Measurements from ENCODE around the gene GTF2F1.
"Not testable (repeated sequence)": the region's sequence is repeated elsewhere in the genome, so short reads cannot be mapped to it uniquely, and the experiment has no call there.

The GTF2F1 gene

DNA sequence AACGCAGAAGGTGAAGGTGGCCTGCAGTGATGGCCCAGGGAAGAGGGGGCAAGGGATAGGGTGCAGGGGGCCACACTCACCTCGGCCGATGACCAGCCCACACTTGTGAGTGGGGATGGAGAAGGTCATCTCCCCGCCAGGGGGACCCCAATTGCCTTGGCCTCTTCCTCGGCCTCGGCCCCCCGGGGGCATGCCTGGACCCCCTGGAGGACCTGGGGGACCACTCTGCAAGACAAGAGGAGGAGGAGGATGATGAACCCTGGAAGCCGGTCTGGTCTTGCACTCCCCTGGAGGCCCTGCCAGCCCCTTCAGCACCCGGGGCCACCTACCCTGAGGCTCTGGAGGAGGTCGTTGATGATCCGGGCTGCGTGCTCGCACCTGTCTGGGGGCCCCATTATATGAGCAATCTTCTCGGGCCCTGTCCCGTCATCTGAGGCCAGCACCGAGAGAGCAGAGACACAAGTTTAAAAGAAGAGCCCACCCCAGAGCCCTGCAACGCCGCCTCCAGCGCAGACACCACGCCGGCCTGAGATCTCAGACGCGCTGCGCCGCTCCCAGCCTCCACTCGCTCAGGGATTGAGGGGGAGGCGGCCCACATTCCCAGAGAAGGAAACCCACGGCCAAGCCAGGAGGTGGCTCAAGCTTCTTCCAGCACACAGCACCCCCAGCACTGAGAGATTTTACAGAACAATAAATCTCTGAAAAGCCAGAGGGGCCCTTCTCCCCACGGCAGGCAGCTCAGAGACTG is 23.9 kb upstream of the GTF2F1 start:
- no peak for DNase-seq

DNA sequence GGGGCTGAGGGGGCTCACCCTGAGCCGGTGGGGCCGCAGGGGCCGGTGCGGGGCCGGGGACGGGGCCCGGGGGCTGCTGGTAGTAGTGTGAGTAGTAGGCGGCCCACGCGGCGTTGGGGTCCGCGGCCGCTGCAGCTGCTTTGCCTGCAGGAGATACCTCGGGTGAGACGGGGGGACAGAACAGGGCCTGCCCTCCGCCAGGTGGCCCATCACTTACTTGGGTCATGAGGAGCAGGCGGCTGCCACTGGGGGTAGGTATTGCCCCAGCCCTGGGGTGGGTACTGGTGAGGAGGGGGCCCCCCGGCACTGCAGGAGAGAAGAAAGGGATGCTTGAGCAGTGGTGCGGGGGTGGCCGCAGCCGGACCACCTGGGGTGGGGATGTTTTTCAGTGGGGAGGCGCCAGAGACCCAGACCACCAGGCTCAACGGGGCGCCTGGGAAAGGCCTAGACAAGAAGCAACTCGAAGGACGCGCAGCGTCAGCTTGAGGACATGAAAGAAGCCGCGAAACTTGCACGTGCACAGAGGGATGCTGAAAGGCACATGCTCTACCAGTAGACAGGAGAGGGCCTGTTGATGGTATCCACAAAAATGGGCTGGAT is 22.7 kb upstream of the GTF2F1 start:
- DNase-seq = no peak

DNA sequence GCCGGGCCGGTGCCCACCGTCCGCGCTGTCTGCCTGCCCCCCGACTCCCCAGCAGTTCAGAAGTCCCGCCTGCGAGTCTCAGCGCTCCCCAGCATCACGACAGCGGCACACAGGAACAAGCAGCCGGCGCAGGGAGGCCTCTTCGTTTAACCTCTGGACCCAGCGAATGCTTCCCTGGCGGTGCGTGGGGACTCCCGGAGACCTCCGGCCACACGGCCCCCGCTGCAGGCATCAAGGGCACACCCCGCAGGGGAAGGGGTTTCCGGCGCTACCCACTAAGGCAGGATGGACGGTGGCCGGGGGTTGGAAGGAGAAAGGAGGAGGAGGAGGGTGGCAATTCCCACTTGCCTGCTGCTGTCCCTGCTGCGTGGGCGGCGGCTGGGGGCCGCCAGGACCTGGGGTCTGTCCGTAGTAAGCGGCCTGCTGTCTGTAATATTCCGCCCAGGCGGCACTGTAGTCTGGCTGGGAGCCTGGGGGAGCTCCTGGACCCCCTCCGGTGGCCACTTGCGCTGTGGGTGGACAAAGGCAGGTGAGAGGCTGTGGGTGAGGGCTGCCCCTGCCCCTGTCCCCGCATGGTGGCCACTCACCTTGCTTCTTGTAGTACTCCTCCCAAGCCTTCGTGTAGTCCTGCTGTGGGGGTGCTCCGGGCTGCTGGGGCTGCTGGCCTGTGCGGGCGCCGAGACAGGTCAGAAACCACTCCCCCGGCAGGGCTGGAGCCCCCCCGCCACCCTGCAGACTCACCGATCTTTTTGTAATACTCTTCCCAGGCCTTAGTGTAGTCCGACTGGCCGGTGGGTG is 22.0 kb upstream of the GTF2F1 start:
- no peak for DNase-seq

DNA sequence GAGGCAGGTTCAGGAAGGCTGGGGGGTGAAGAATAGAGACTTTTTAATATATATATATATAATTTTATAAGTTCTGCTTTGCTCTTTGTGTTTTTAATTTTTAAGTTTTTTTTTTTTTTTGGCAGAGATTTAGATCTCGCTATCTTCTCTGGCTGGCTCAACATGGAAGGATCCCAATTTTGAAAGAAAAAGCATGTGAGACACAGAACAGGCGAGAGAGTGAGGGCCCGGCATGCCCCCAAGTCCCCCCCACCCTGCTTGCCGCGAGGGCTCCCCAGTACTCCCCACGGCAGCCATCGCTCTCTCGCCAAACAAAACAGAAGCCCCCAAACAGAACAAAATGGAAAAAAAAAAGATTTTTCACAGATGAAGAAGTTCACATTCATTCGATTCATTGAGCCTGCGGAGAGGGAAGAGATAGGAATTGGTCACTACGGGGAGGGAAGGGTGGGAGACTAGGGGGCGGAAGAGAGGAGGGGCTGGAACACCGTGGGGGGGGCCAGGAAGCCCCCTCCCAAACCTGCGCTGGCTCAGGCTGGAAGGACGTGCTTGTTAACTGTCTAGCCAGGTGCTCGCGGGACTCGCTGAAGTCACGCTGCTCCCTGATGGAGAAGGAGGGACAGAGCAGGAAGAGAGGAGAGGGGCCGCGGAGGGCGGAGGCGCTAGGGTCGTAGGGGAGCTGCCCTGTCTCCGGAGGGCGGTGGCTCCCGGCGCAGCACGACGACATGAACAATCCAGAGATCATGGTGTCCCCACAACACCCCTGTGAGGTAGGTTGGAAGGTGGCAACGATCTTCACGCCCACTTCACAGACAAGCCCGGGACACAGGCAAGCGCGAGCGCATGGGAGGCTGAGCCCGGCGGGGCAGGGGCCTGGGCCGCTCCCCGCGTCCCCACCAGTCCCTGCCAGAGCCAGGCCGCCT is 21.0 kb upstream of the GTF2F1 start:
- DNase-seq = no peak

DNA sequence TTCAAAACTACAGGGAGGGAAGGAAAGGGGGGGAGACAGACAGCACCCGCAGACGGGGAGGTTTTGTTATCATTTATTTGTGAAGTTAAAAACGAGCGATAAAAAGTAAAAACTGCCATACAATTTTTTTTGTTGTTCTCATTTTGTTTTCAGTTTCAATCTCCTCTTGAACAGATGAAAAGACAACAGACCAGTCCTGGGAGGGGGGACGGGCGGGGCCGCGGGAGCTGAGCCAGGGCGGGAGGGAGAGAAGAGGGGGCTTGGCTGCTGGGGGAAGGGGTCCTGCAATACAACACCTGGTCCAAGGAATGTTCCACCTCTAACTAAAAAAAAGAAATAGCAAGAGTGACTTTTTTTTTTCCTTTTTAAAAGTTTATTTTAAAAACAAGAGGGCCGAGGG is 20.3 kb upstream of the GTF2F1 start:
- no peak for DNase-seq

DNA sequence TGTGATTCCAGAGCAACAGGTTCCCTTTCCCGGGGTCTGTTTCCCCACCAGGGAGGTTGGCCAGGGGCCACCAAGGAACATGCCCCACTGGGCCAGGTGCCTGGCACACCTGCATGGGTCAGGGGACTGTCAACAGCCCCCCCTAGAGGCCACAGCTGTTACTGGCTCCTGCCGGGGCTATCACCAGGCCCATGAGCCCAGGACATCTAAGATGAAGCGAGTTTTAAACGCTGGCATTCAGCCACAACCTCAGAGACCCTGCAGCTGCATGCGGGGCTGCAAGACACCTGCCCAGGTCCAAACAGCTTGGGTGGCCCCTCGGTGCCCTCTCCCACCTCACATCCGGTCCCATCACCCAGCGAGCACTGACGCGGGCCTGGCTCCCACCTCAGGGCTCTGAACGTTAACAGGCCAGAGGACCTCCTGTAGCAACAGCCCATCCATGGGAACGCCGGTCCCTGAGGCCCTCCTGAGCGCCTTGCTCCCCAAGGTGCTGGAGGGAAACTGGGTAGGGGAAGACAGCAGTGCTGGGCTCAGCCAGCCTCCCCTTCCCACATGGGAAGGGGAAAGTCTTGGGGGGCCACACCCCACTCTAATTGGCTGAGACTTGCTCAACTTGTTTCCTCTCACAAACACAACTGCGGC is 19.6 kb upstream of the GTF2F1 start:
- no peak for DNase-seq

DNA sequence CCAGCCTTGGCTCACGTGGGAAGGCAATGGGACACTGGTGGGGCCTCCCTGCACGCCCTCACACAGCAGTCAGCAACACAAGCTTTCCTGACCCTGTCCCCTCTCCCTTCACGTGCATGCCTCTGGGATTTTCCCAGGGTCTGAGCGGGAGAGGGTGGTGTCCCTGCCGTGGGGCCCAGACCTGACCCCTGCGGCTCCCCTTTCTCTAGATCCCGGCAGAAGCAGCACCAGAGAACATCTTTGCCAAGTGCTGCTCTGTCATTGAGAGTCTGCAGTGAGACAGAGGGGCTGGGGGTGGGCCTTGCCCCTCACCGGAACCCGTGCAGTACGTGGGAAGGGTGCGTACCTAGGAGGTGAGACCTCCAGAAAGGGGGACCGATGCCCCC is 19.1 kb upstream of the GTF2F1 start:
- no peak for DNase-seq

DNA sequence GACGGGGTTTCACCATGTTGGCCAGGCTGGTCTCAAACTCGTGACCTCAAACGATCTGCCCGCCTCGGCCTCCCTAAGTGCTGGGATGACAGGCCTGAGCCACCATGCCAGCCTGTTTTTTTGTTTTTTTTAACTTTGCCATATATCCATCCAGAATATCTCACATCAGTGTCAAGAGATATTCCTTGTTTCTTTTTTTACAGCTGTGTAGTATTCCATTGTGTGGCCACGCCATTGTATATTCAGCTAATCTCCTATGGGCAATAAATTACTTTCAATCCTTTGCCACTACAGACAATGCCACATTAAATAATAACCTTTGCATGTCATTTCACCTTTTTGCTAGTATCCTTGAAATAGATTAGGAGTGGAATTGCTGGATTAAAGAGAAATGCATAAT is 16.4 kb upstream of the GTF2F1 start:
- no peak for DNase-seq

DNA sequence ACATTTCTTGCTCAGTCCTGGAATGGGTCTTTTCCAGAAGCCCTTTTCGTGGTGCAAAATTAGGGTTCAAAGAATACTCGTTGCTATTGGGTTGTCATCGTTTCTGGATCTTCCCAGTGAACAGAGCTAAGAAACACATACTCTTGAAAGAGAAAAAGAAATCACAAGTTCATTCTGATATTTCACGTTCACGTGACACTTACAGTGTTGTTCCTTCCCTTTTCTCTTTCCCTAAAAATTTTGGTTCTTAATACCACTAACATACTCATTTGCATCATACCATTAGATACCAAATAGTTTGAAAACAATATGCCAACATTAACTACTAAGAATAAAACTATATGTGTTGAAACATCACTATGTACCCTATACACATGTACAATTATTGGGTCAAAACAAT is 13.4 kb upstream of the GTF2F1 start:
- no peak for DNase-seq

DNA sequence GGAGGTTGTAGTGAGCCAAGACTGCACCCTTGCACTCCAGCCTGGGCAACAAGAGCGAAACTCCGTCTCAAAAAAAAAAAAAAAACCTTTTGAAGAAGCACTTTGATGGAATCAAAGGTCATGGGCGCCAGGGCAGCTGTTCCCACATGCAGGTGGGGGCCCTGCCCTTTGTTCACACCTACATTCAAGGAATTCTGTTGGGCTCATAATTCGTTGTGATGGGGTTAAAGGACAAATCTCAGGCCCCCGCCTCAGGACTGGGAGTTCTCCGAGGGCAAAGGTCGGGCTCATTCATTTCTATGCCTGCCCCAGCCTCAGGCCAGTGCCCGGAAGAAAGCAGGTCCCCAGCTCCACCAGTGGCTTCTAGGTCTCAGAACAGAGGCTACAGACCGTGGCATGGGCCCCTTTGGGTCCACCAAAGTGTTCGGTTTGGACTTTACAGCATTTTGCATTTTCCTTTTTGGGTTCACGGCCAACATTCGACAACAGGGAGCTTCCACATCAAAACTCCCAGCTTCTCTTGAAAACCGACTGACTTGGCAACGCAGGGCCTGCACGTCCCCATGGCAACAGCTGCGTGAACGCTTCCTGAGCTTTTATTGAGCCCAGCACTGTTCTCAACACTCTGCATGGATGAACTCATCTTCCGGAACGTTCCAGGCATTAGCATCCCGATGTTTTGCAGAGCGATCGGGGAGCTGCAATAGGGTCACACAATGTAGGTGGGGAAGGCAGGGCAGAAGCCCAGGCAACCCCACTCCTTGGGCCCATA is 10.1 kb upstream of the GTF2F1 start:
- no peak for DNase-seq

DNA sequence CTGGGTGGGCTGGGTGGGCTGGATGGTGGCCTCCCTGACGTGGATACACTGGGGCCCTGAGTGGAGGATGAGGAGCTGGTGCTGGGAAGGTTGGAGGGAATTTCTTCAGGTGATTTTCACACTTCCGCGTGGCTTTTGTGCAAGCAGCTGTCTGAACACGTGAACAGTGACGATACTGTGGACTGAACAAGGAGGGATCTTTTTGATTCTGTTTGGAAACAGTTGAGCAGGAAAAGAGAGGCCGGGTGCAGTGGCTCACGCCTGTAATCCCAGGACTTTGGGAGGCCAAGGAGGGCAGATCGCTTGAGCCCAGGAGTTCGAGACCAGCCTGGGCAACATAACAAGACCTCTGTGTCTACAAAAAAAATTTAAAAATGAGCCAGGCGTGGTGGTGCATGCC is 9.1 kb upstream of the GTF2F1 start:
- DNase-seq = no peak

DNA sequence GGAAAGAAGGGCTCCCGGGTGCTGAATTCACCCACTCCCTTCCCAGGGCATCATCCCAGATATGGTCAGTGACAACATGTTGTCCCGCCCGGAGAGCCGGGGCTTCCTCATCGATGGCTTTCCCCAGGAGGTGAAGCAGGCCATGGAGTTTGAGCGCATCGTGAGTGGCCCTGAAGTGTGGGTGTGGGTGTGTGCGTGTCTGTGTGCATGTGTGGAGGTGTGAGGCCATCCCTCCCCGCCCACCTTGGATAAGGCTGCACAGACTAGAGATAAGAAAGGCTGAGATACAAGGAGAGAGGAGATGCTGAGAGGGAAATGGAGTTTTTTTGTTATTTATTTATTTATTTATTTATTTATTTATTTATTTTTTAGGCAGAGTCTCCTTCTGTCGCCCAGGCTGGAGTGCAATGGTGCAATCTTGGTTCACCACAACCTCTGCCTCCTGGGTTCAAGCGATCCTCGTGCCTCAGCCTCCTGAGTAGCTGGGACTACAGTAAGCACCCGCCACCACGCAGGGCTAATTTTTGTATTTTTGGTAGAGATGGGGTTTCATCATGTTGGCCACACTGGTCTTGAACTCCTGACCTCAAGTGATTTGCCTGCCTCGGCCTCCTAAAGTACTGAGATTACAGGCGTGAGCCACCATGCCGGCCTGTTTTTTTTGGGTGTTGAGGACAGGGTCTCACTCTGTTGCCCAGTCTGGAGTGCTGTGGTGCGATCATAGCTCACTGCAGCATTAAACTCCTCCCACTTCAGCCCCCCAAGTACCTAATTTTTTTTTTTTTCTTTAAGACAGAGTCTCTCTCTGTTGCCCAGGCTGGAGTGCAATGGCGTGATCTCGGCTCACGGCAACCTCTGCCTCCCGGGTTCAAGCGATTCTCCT is 7.3 kb upstream of the GTF2F1 start:
- DNase-seq = not testable (repeated sequence)

DNA sequence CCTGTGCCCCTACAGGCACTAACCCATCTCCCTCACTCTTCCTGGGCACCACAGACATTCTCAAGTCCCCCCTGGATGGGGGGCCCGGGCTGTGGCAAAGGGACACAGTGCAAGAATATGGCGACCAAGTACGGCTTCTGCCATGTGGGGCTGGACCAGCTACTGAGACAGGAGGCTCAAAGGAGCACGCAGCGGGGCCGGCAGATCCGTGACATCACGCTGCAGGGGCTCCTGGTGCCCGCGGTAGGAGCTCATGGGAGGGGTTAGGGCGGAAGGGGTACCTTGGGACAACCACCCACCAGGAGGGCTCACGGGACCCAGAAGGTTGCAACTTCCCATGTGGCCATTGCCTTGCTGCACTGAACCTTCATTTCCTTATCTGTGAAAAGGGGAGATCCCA is 3.3 kb upstream of the GTF2F1 start:
- no peak for DNase-seq

DNA sequence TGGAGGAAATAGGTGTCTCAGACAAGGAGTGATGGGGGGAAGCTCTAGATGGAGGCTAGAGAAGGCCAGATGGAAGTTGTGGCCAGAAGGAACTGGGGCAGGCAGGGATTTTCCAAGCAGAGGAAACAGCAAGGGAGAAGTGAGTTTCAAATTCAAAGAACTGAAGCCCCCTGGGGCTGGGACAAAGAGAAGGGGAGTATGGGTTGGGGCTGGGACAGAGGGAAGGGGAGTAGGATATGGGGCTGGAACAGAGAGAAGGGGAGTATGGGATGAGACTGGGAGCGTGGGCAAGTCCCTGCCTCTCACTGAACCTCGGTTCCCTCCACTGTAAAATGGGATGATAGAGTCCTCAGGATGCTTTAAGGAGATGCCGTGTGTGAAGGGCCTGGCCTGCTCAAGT is 1.9 kb upstream of the GTF2F1 start:
- no peak for DNase-seq

DNA sequence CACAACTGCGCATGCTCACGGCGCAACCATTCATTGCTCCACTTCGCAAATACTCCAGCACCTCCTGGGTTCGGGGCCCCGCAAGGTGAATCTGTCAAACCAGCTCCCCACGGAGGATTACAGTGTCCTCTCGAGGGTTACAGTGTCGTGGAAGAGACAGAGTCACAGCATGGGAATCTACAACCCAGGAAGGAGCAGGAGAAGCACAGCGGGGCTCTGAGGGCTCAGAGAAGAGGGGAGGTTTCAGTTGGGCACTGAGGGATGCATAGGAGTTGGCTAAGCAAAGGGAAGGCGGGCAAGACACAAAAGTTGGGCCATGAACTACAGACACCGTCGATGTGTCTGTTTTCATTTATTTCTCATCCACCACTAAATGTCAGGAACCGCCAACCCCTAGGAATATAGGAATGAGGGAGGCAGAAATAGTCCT is 1.0 kb upstream of the GTF2F1 start:
- no peak for DNase-seq

DNA sequence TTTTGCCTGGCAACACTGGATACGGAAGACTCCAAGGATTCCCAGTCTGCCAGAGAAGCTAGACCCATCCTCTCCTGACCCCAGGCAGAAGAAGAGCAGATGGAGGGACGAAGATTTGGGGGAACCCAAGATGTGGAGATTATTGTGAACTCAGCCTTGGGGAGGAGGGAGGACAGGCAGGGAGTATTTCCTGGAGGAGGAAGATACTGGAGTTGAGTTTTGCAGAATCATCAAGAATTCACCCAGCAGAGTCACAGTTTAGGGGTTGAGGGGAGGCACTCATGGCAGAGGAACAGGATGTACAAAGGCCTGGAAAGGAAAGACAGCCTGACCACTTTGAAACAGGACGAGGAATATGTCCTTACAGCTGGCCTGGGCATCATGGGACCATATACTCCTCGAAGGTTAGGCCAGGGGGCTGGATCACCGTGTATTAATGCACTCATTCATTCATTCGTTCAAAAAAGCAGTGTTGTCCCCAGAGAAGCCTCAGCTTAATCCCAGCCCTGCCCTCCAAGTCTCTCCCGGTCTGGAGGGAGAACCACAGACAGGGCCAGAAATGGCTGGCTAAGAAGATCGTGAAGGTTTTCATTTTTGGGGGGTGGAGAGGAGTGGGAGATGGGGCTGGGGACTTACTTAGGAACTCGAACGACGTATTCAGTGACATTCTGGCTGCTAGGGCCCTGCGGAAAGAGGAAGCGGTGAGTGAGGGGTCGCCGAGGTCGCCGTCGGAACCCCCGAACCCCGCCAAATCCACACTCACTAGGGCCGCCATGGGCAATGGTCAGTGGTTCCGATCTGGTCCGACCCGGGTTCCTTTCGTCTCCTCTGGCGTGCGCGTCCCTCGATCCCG is 517 bp downstream of the GTF2F1 start:
- DNase-seq = no peak

DNA sequence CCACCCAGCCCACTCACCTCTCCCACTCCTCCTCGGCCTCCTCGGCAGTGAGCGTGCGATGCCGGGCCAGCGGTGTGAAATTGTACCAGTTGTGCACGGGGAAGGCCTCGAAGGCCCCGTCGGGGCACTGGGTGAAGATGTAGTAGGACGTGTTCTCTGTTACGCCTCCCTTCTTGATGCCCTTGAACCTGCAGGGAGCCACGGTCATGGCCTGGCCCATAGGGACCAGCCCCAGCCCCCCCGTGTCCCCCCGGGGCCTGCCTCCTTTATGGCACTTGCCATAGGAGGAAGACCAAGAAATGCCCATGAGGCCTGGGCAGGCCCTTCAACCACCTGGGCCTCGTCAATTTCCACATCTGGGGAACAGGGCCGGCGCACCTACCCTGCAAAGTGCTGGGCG is 5.6 kb downstream of the GTF2F1 start:
- DNase-seq = no peak

DNA sequence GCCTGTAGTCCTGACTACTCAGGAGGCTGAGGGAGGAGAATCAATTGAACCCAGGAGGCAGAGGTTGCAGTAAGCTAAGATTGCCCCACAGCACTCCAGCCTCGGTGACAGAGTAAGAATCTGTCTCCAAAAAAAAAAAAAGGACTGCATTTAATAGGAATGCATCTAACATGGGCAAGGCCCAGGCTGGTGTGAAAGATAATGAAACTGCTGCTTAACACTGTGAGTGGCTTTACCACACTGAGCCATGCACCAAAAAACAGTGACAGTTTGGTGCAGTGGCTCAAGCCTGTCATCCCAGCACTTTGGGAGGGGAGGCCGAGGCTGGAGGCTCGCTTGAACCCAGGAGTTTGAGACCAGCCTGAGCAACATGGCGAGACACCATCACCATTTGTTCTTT is 8.6 kb downstream of the GTF2F1 start:
- DNase-seq = no peak

DNA sequence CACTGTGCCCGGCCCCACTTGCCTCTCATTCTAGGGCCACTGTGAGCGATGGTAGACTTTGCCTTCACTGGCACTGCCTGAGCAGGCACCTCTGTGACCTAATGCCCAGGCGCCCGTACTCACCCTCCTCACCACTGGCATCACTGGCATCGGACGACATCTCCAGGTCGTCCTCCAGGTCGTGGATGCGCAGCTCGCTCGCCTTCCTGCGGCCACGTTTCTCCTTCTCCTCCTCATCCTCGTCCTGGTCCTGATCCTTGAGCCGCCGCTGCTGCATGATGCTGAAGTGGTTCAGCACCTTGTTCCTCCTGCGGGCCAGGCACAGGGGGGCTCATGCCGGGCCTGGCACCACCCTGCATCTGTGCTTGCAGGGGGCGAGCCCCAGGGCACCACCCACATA is 9.8 kb downstream of the GTF2F1 start:
- DNase-seq = no peak
